Eye (tissue), 1 donor: ENCODE data around the gene FRS2.

Experiments used
- DNase-seq: peaks from one replicate; pipeline ENCODE4 v3.0.0-alpha.2; 2015

Gene FRS2

DNA sequence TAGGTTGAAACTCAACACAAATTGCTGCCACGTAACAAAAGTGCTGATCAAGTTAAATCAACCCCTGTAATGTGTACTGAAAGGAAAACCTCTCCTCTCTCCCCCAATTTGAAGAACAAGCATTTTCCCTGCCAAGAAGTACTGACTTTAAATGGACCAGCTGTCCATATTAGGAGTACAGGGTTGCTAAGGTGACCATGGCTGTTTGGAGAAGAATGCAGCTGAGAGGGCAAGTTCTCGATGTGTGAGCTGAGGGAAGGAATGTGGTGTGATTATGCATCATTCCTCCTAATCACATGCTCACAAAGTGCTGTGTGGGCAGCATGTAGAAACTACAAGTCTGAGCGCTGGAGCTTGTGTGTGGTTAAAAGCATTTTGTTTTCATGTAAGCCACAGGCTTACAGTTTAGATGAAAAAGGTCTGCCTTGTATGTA, 64.2 kb downstream of the FRS2 start:
- DNase-seq = peak; percentile 88

- no peak for DNase-seq
Observed at GRCh38 chr12:69540987-69541386, 70.8 kb downstream of the FRS2 start.

- no peak for DNase-seq
Observed at GRCh38 chr12:69544087-69544486, 73.9 kb downstream of the FRS2 start.

- DNase-seq = no peak
Observed at GRCh38 chr12:69545081-69545480, 74.9 kb downstream of the FRS2 start.

- DNase-seq = no peak
Observed at GRCh38 chr12:69546693-69547438, 76.7 kb downstream of the FRS2 start.

DNA sequence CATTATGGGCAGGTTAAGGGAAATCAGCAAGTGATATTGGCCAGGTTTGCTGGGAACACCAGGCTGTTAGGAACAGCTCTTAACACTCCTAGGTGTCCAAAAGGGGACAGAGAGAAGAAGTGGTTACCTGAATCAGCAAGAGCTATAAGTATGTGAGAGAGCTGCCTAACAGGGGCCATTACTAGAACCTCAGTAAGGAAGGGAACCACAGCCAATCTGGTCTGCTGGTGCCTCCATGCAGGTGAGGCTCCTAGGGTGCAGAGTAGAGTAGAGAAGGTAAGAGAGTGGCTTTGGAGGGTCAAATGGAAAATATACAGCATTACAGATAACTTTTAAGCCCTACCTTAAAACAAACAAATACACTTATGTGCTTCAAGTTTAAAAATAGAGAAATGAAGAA, 78.5 kb downstream of the FRS2 start:
- DNase-seq = no peak

- no peak for DNase-seq
Observed at GRCh38 chr12:69550569-69551350, 80.6 kb downstream of the FRS2 start.

GRCh38 chr12:69553628-69554248, 83.5 kb downstream of the FRS2 start:
- peak; percentile 49 for DNase-seq

GRCh38 chr12:69555461-69555860, 85.3 kb downstream of the FRS2 start:
- peak; percentile 20 for DNase-seq

DNA sequence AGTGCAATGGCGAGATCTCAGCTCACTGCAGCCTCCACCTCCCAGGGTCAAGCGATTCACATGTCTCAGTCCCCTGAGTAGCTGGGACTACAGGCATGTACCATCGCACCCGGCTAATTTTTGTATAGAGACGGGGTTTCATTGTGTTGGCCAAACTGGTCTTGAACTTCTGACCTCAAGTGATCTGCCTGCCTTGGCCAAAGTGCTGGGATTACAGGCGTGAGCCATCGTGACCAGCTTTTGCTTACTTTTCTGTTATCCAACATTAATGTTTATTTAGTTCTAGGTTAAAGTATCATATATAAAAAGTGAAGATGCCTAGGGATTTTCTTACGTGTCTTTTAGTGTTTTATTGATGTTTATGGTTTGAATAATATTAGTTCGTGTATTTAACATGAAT, 86.2 kb downstream of the FRS2 start:
- no peak for DNase-seq

DNA sequence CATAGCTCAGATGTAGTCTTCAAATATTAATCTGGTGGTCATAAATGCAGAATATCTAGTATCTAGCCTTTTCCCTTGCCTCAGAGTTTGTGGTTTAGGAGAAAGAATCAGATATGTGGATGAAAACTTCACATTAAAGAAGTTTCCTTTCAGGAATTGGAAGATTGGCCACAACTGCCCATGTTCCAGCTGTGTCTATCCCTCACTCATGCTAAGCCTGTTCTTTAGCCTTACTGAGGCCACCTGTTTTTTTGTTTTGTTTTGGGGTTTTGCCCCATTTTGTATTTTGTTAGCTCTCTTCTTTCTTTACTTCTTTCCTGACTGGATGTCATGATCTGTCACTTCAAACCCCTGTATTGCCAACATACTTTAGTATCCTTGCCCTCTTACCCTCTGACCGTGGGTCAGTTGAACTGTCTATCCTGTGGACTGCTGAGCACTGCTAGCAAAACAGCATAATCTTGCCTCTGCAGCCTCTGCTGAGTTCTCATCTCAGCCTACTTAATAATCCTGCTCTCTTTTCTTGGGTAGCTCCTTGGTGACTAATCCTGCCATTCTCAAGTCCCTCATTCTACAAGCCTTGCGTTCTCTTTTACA, 93.1 kb downstream of the FRS2 start:
- no peak for DNase-seq

DNA sequence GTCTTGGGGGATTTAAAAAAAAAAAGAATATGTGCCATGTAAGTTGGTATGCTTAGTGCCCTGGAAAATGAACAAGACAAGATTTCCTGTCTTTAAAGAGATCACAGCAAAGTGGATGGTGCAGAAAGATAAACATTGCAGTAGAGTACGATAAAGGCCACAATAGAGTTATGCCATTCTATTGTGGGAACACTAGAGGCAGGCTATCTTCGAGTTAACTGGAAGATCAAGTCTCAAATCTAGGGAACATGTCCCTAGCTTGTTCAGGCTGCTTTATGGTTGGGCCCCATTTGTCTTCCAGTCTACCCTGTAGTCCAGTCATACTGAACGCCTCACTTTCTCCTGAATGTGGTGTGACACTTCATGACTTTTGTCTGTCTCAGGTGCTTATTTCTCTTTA, 96.4 kb downstream of the FRS2 start:
- DNase-seq = no peak

GRCh38 chr12:69569236-69569635, 99.0 kb downstream of the FRS2 start:
- DNase-seq = no peak

- no peak for DNase-seq
Observed at GRCh38 chr12:69570000-69570516, 99.9 kb downstream of the FRS2 start.

GRCh38 chr12:69570545-69571399, 100.6 kb downstream of the FRS2 start:
- peak; percentile 84 for DNase-seq

- no peak for DNase-seq
Observed at GRCh38 chr12:69575346-69575745, 105.2 kb downstream of the FRS2 start.

DNA sequence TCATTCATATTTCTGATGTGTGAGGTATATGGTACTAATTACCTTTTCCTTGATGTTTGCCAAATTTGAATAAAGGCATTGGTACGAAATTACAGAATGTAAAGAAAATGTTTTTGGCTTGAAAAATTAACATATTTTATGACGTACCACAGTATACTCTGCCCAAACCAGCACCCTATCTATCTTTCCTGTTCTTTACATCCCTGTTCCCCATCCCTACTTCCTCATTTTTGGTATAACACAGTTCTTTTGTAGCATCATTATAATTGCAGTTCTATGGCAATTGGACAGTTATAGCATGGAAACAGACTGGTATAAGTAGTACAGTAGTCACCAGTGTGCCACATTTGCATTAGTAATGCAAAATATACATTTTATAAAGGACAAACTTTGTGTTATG, 108.1 kb downstream of the FRS2 start:
- no peak for DNase-seq

GRCh38 chr12:69579029-69579428, 108.8 kb downstream of the FRS2 start:
- no peak for DNase-seq

DNA sequence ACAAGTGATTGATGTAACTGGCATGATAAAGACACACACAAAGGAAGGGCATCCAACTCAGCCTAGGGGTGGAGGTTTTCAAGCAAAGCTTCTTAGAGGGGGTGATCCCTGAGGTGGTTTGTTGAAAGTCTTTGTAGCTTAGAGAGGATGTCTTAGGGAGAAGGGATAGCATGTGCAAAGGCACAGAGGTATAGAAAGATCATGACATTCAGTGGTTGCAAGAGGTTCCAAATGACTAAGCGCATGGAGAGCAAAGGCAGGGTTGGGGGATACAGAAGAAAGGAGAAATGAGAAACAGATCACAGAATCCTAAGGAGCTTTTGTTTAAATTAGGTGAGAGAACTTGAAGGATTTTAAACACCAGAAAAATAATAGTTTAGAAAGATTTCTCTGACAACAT, 109.9 kb downstream of the FRS2 start:
- no peak for DNase-seq

DNA sequence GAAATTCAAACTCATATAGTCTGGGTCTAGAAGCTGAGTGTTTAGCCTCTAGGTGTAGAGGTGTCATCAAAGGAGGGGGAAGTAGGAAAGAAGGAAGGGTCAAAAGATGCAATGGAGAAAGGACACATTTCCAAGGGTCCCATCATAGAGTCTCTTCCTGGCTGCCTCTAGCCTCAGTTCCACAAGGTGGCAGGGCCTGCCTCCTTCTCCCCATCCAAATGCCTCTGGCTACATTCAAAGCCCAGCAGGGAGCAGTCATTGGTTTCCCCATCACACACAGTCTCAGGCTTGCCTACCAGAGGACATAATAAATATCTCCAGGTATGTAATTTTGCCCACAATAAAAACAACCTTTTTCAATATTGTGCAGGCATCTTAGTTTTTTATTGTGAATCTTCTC, 113.0 kb downstream of the FRS2 start:
- no peak for DNase-seq

- peak; percentile 99 for DNase-seq
Observed at GRCh38 chr12:69585189-69586062, 115.2 kb downstream of the FRS2 start, which contains the start of gene CCT2. CCT2 (plus strand) TSS chr12:69585459; CDS start chr12:69585522, 63 bp downstream.
